NCI-H1417 treated with DMSO at 0.1 percent for 48 hours (cell line): ENCODE measurements around the gene KIF3B.
"Not testable (repeated sequence)": the region's sequence is repeated elsewhere in the genome, so short reads cannot be mapped to it uniquely, and the experiment has no call there.

Experiments used
- DNase-seq: peaks from one replicate; lab custom pipeline; 2025; lab: John Stamatoyannopoulos, UW

Gene KIF3B

GRCh38 chr20:32248043-32248442 lies 29.4 kb upstream of the KIF3B start:
- no peak for DNase-seq

- no peak for DNase-seq
Observed at GRCh38 chr20:32249030-32249738, 28.3 kb upstream of the KIF3B start.

GRCh38 chr20:32251470-32251869 lies 26.0 kb upstream of the KIF3B start:
- DNase-seq: no peak

- no peak for DNase-seq
Observed at GRCh38 chr20:32252189-32252588, 25.3 kb upstream of the KIF3B start.

- not testable (repeated sequence) for DNase-seq
Observed at GRCh38 chr20:32260973-32261372, 16.5 kb upstream of the KIF3B start.

GRCh38 chr20:32261644-32262043 lies 15.8 kb upstream of the KIF3B start:
- DNase-seq: no peak

- no peak for DNase-seq
Observed at GRCh38 chr20:32263398-32263954, 14.0 kb upstream of the KIF3B start.

GRCh38 chr20:32271620-32272019 lies 5.8 kb upstream of the KIF3B start:
- DNase-seq: no peak

- no peak for DNase-seq
Observed at GRCh38 chr20:32274359-32274758, 3.1 kb upstream of the KIF3B start.

- not testable (repeated sequence) for DNase-seq
Observed at GRCh38 chr20:32275163-32275562, 2.3 kb upstream of the KIF3B start.

GRCh38 chr20:32278199-32278643 lies 770 bp downstream of the KIF3B start:
- no peak for DNase-seq

- DNase-seq: no peak
Observed at GRCh38 chr20:32281711-32282110, 4.3 kb downstream of the KIF3B start.

GRCh38 chr20:32282461-32282860 lies 5.0 kb downstream of the KIF3B start:
- DNase-seq: peak; percentile 77

- no peak for DNase-seq
Observed at GRCh38 chr20:32285082-32285620, 7.7 kb downstream of the KIF3B start.

- no peak for DNase-seq
Observed at GRCh38 chr20:32285621-32286371, 8.3 kb downstream of the KIF3B start.

GRCh38 chr20:32287231-32287638 lies 9.8 kb downstream of the KIF3B start:
- no peak for DNase-seq

GRCh38 chr20:32288225-32288849 lies 10.9 kb downstream of the KIF3B start:
- DNase-seq: no peak

GRCh38 chr20:32289299-32289660 lies 11.8 kb downstream of the KIF3B start:
- not testable (repeated sequence) for DNase-seq

GRCh38 chr20:32289661-32290431 lies 12.4 kb downstream of the KIF3B start:
- DNase-seq: no peak

- DNase-seq: no peak
Observed at GRCh38 chr20:32291166-32291565, 13.7 kb downstream of the KIF3B start.

- DNase-seq: no peak
Observed at GRCh38 chr20:32292548-32292947, 15.1 kb downstream of the KIF3B start.

GRCh38 chr20:32294071-32294470 lies 16.6 kb downstream of the KIF3B start:
- DNase-seq: no peak
